NT2/D1 (cell line): ENCODE data around the gene PDGFD.

Experiments used
- SUZ12 ChIP-seq: IDR thresholded peaks from 2 replicates; pipeline ENCODE4 v1.6.1; 2011; ENCODE audit not compliant: insufficient read length, insufficient read depth; ENCODE audit errors: extremely low read depth
- YY1 ChIP-seq: IDR thresholded peaks from 2 replicates; pipeline ENCODE4 v1.6.1; 2011; ENCODE audit not compliant: insufficient read length, insufficient read depth
- ZNF274 ChIP-seq: IDR thresholded peaks from 2 replicates; pipeline ENCODE4 v1.6.1; 2011; ENCODE audit warnings: mild to moderate bottlenecking, low read depth, low read length

GRCh38 chr11:104011044-104011443 is 152.9 kb downstream of the PDGFD start:
- TF ChIP-seq YY1, result no peak
- no peak for TF ChIP-seq SUZ12
- TF ChIP-seq ZNF274, result no peak
